Right kidney (tissue), 9 donors: Measurements from ENCODE around the gene CNTF.
"Not testable (repeated sequence)": the region's sequence is repeated elsewhere in the genome, so short reads cannot be mapped to it uniquely, and the experiment has no call there.

ENCODE experiments used
- DNase-seq: peaks from one replicate; pipeline ENCODE4 v3.0.0-alpha.2; 2016
- long read RNA-seq, 8 donors: transcript quantifications; one replicate each; lab custom pipeline, GENCODE V29; 2026

Gene CNTF
- long read RNA-seq, donor 1: 0 reads
- long read RNA-seq, donor 2: 0 reads
- long read RNA-seq, donor 3: 0 reads
- long read RNA-seq, donor 4: 0 reads
- long read RNA-seq, donor 5: 0 reads
- long read RNA-seq, donor 6: 0 reads
- long read RNA-seq, donor 7: 0 reads
- long read RNA-seq, donor 8: 0 reads

- no peak for DNase-seq
Observed at GRCh38 chr11:58622344-58622743, at the start of gene CNTF. Gene CNTF, plus strand, starts transcription at chr11:58622665. Its CDS starts 88 bp downstream, at chr11:58622753.

GRCh38 chr11:58572906-58573305, 49.6 kb upstream of the CNTF start:
- not testable (repeated sequence) for DNase-seq

DNA sequence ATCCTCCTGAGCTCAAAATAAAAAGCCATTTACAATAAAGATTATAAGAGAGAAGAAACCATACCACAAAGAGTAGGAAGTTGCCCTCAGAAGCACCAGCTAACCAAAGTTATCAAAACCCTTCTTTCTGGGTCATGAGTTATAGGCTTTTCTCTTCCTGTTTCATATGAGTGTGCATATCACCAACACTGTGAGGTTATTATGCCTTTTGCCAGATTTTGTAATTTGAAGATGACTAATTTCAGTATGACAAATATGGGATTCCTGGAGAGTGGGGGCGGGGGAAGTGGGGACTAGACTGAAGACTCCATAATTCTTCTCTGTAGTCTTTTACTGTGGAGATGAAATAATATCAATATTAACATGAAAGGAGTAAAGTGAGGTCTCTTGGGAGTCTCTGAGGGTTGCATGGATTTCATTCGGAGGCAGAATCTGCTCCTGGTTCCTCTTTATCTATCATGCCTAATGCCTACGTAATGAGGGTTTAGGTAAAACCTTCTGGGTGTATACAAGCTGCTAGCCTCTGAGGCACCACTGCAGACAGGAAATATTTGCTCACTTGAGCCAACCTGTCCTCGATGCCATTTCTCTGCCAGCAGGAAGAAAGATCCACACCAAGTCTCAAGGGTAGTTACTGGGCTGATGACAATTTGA, 48.9 kb upstream of the CNTF start:
- DNase-seq: no peak

DNA sequence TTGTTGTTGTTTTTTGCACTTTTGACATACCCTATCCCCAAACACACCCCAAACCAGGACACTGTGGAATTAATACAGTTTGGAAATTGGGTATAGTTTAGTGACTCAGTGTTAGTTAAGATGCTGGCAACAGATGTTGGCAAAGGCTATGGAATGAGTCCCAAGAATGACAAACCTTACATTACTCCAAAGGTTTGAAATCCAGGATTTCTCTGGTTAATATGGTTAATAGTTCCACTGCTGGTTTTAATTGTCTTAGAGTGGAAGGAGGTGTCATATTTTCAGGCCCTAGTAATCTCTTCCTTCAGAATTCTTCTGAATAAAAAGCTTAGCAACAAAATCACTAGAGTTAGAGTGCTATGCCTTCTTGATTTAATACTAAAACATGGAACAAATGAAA, 47.6 kb upstream of the CNTF start:
- DNase-seq: no peak

DNA sequence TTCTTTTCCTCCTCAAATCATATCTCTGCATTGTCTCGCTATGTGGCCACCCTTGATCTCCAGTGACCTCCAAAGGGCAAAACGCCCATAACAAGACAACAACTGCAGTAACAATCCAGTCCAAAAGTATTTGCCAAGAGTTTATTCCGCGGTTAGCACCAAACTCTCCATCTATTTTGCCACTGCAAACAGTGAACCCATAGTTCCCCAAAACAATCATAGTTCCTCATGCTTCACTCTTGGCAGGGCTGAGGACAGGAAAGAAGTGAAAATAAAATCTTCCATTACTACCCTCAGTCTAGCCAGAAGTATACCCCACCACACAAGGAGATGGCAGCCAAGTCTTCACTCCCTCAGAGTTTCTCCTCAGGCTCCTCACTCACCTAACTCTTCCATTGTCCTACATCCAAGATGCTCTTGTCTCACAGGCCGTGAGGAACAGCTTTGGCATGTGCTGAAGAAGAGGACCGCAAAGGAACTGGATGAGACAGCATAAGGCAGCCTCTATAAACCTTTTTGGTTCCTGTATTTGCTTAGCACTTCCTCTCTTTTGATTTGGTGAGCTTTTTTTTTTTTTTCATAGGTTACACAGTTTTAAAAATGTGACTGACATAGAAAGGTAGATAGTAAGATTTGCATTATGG, 47.0 kb upstream of the CNTF start, which contains the start of gene LPXN:
Gene LPXN, minus strand, starts transcription at position 480 of the 644 bp plus-strand sequence. Its CDS starts 84 bp downstream, at position 396.
- no peak for DNase-seq

- peak; percentile 13 for DNase-seq
Observed at GRCh38 chr11:58576887-58577471, 45.5 kb upstream of the CNTF start.

DNA sequence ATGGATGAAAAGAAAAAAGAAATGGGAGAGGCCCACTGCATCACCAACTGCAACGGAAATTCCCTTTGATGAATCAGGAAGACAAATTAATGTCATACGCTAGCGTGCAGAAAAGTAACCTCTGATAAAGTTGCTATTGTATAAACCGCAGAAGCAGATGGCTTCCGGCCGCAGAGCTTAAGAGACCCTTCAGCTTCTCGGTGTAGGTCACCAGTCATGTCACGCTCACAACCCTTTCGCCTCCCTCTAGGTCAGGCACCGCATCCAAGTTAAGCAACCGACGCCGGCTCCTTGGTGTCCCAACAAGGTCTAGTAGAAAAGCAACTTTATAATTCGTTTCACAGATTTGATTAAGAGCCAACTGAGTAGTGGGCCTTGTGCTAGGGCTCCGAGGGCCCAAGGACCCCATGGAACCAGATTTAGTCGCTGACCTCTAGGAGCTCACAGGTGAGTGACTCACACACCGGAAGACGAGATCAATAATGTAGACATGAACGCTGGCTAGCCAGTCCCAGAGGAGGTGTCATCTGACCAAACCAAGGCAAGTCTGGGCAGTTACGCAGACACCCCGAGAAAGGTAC, 44.8 kb upstream of the CNTF start:
- DNase-seq: peak; percentile 86

DNA sequence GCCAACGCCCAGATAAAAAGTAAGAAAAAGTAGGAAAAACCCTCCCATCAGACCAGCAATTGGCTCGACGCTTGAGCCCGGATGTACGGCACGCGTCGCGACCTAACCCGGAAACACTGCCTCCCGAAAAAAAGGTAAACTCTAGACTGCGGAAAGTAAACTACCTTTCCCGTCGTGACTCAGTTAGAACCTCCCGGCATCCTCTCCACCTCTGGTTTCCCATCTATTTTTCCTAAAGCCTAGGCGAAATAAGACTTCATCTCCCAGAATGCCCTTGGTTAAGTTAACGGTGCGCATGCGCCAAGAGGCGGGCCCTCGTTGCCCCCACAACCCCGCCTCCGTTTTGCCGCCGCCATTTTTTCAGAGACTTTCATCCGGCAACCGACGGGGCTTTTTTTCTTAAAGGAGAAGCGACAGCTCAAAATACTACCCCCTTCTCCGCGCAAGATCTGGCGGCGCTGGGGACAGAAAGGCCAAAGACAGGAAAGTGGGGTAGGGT, 44.3 kb upstream of the CNTF start:
- no peak for DNase-seq

- peak; percentile 99 for DNase-seq
Observed at GRCh38 chr11:58578635-58579191, 43.8 kb upstream of the CNTF start, which contains the start of gene ZFP91. Gene ZFP91, plus strand, starts transcription at chr11:58579063. Its CDS starts 219 bp downstream, at chr11:58579282.

DNA sequence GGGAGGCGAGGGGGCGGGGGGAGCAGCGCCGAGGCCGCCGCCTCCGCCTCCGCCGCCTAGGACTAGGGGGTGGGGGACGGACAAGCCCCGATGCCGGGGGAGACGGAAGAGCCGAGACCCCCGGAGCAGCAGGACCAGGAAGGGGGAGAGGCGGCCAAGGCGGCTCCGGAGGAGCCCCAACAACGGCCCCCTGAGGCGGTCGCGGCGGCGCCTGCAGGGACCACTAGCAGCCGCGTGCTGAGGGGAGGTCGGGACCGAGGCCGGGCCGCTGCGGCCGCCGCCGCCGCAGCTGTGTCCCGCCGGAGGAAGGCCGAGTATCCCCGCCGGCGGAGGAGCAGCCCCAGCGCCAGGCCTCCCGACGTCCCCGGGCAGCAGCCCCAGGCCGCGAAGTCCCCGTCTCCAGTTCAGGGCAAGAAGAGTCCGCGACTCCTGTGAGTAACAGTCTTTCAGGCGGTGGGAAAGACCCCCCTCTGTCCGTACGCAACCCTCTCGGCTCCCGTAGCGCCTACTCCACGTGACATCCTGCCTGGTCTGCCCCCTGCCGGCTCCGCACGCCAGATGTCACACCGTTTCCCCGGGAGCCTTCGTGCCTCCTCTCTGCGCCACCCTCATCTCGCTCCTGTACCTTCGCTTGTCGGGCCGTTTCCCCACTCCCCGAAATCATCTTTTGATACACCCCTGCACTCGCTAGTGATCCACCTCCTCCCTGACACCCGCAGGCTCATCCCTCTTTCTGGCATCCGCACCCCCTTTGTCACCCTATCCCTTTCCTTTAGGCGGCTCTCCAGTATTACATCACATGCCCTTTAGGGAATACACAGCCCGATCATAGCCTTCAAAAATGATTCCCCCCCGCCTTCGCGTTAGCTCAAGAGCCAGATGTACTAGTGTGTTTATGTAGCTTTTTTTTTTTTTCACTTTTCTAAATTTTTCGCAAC, 43.0 kb upstream of the CNTF start:
- peak; percentile 96 for DNase-seq

GRCh38 chr11:58580311-58580710, 42.2 kb upstream of the CNTF start:
- no peak for DNase-seq

DNA sequence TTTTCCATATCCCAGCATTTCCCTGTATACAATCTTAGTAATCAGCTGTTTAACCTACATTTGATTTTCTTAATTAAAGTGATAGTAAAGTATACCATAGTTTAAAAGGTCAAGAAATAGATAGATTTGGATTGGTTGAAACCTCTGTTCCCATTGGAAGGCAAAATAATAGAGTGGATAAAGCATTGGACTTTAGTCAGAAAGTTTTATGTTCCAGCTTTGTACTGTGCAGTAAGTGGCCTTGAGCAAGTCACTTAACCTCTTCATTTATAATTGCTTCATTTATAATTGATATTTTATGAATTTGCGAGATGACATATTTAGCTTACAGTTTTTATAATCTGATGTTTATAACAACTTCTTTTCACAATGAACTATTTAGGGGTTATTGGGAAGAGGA, 40.0 kb upstream of the CNTF start:
- no peak for DNase-seq

DNA sequence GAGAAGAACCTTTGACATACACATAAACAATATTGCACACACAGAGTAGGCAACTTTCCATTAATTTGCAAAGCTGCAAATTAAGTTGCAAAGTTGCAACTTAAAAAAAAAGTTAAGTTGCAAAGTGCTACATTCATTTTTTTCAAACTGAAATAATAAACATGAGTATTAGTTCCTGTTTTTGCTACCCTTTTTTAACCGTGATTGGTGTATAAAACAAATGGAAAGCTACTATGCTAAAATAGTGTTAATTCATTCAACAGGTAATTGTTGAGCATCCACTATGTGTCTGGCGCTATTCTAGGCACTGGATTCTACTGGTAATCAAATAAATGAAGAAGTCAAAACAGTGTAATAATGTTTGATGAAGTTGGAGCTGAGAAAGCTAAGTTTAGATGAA, 35.5 kb upstream of the CNTF start:
- DNase-seq: no peak

- DNase-seq: no peak
Observed at GRCh38 chr11:58591659-58592058, 30.8 kb upstream of the CNTF start.

GRCh38 chr11:58592760-58593472, 29.5 kb upstream of the CNTF start:
- no peak for DNase-seq

GRCh38 chr11:58594826-58595225, 27.6 kb upstream of the CNTF start:
- no peak for DNase-seq

GRCh38 chr11:58596621-58597020, 25.8 kb upstream of the CNTF start:
- no peak for DNase-seq

GRCh38 chr11:58597486-58598144, 24.9 kb upstream of the CNTF start:
- no peak for DNase-seq

DNA sequence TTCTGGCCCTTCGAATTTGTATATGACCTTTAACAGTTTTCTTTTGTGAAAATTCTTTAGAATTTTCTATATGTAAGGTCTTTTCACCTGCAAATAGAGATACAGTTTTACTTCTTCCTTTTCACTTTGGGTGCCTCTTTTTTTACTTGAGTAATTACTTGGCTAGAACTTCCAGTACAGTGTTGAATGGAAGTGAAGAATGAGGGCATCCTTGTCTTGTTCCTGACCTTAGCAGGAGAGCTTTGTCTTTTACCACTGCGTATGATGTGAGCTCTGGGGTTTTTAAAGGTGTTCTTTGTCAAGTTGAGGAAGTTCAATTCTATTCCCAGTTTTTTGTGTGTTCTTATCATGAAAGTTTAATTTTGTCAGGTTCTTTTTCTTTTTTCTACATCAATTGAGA, 22.0 kb upstream of the CNTF start:
- no peak for DNase-seq
